HAP-1 (cell line): ENCODE results near the gene KRT16.
"Not testable (repeated sequence)": the region's sequence is repeated elsewhere in the genome, so short reads cannot be mapped to it uniquely, and the experiment has no call there.

Source experiments
- DNase-seq, 2 experiments: peaks; one replicate each; pipeline ENCODE4 v3.0.0-alpha.2; 2016 to 2020; ENCODE audit warnings: low spot score in 2 of 2
- H3K27me3 ChIP-seq: fragments of 250-450 bp; sonication (Bioruptor Pico); 2 replicates; pipeline ENCODE4 v1.5.1; 2020; ENCODE audit warnings: low read depth, mild to moderate bottlenecking, moderate library complexity
- H3K36me3 ChIP-seq: fragments of 250-450 bp; sonication (Bioruptor Pico); replicated peaks from 2 replicates; pipeline ENCODE4 v1.5.1; 2020; ENCODE audit warnings: mild to moderate bottlenecking
- H3K4me1 ChIP-seq: fragments of 250-450 bp; sonication (Bioruptor Pico); 2 replicates; pipeline ENCODE4 v1.5.1; 2020; ENCODE audit warnings: mild to moderate bottlenecking
- H3K4me3 ChIP-seq: fragments of 250-450 bp; sonication (Bioruptor Pico); 2 replicates; pipeline ENCODE4 v1.5.1; 2020; ENCODE audit warnings: mild to moderate bottlenecking, moderate library complexity
- H3K9me3 ChIP-seq: fragments of 250-450 bp; sonication (Bioruptor Pico); 2 replicates; pipeline ENCODE4 v1.5.1; 2020; ENCODE audit warnings: mild to moderate bottlenecking, moderate library complexity
- in situ Hi-C: fragments of 300-500 bp; cut with MboI; formaldehyde crosslinking; loops from 3 replicates; pipeline ENCODE4 v1.14.3; 2020; ENCODE audit warnings: low sequenced_read_pairs, inconsistent platforms, mixed read lengths

Gene KRT16

DNA sequence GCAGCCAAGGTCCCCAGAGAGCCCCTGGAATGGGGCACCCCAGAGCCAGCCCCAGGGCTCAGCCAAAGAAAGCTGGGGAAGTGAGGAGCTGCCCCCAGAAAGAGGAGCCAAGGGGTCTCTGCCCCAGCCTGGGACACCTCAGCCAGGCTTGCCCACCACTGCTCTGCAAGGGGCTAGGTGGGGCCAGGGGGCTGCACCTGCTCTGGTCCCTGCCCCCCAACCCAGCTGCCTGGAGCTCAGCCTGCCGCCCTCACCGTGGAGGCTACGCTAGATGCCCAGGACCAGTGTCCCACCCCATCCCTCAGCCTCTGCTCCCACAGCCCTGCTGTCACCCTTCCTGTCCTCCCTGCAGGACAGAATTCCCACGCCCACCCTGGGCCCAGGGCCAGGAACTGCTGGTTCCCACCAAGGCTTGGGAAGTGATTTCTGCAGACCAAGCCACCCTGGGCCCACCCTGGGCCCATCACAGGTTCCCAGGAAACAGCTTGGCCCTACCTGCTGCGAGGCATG, 39.9 kb upstream of the KRT16 start:
- H3K9me3 ChIP-seq = no peaks in the 10 kb centered on the region
- H3K4me3 ChIP-seq = no peak overlapping the region
- no peaks in the 10 kb centered on the region for H3K36me3 ChIP-seq
- no peak for DNase-seq
- in situ Hi-C loops = loop anchor here (25.0 kb wide), 3 partner anchors 315 to 1040 kb away; no protein-coding TSS in a partner anchor
- H3K27me3 ChIP-seq = no peaks in the 10 kb centered on the region
- peaks cover 11% of the 10 kb centered on the region for H3K4me1 ChIP-seq

DNA sequence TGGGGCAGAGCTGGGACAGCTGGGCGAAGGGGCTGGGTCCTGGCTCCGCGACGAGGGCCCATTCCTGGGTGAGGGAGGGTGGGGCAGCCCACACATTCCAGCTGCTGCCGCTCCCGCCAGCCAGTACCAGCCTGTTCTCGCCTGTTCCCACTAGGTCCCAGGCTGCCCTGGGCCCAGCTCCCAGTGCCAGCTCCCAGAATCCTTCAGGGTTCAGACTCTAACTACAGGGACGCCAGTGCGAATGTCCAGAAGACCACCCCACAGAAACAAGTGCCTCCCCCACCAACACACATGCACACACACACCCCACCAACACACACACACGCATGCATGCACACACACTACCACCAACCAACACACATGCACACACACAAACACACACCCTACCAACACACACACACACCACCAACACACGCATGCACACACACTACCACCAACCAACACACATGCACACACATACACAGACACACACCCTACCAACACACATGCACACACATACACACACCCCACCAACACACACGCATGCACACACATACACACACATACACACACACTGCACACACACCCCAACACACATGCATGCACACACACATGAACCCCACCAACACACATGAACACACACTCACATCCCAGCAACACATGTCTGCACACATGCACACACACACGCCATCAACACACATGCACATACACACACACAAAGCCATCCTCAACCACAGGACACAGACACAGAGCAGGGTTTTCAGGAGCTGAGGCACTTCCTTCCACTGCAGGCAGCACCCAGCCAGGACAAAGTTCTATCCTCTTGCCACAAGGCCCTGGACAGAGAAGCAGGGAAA, 39.3 kb upstream of the KRT16 start:
- no peak for DNase-seq
- in situ Hi-C loops = loop anchor here (25.0 kb wide), 3 partner anchors 315 to 1040 kb away; no protein-coding TSS in a partner anchor
- Histone ChIP-seq H3K4me3 (no peak overlapping the region), H3K36me3 (no peaks in the 10 kb centered on the region), H3K9me3 (no peaks in the 10 kb centered on the region), H3K27me3 (no peaks in the 10 kb centered on the region), H3K4me1 (peaks cover 11% of the 10 kb centered on the region)

- Histone ChIP-seq H3K27me3 (no peaks in the 10 kb centered on the region), H3K4me1 (peaks cover 11% of the 10 kb centered on the region), H3K9me3 (no peaks in the 10 kb centered on the region), H3K4me3 (no peak overlapping the region), H3K36me3 (no peaks in the 10 kb centered on the region)
- no peak for DNase-seq
- in situ Hi-C loops = loop anchor here (25.0 kb wide), 3 partner anchors 314 to 1039 kb away; no protein-coding TSS in a partner anchor
Observed at GRCh38 chr17:41650794-41651624, 38.4 kb upstream of the KRT16 start.

GRCh38 chr17:41649923-41650519, 37.5 kb upstream of the KRT16 start:
- Histone ChIP-seq H3K36me3 (no peaks in the 10 kb centered on the region), H3K4me1 (peaks cover 11% of the 10 kb centered on the region), H3K27me3 (no peaks in the 10 kb centered on the region), H3K9me3 (no peaks in the 10 kb centered on the region), H3K4me3 (no peak overlapping the region)
- no peak for DNase-seq
- in situ Hi-C loops = loop anchor here (25.0 kb wide), 3 partner anchors 313 to 1038 kb away; no protein-coding TSS in a partner anchor

DNA sequence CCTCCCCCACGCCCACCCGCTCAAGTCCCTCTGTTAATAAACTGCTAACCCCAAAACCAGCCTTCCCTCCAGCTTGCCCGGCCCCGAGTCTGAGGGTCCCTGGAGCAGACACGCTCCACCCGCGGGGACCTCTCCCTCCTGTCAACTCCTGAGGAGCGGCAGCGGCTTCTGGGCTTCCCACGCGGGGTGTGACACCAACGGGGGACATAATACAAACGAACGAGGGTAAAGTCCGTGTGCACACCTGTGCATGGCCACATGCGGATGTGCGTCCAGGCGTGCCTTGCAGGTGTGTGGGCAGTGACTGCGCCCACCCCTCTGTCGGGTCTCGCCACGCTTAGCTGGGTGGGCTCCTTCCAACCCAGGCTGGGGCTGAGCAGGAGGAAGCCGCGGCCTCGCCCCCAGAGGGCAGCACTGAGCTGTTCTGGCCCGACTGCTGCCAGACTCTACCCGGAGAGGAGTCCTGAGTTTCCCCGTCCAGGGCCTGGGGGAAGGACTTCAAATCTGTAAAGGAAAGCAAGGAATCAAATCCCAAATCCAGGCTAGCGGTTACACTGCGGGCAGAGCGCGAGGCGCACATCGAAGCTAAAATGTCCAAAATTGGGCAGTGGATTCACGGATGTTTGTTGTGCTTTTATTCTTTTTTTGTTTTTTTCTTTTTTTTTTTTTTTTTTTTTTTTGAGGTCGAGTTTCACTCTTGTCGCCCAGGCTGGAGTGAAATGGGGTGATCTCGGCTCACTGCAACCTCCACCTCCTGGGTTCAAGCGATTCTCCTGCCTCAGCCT, 36.0 kb upstream of the KRT16 start:
- DNase-seq = peak; percentile 64 to 95
- Histone ChIP-seq H3K4me1 (peaks cover 11% of the 10 kb centered on the region), H3K4me3 (peak overlapping the region; percentile 25), H3K27me3 (no peaks in the 10 kb centered on the region), H3K36me3 (no peaks in the 10 kb centered on the region), H3K9me3 (no peaks in the 10 kb centered on the region)
- in situ Hi-C loops = no loop called here

DNA sequence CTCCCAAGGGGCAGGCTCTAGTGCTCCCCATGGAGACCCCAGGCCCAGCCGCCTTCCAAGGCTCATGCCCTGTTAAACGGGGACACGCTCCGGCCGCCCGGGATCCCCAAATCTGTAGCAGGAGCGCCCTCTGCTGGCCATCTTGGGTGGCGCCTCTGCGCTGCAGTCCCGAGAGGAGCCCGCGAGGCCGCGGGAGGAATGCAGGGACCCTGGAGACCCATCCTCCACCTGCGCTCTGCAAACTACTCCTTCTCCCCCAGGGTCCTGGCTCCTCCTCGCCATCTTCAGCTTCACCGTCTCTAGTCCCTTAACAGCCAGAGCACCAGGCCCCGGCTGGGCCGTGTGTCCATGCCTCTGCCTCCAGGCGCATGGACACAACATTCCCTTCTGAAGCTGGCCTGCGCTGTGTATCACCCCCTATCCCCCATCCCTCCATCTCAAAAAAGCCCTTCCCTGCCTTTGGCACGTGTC, 35.4 kb upstream of the KRT16 start:
- H3K36me3 ChIP-seq = no peaks in the 10 kb centered on the region
- H3K9me3 ChIP-seq = no peaks in the 10 kb centered on the region
- peaks cover 11% of the 10 kb centered on the region for H3K4me1 ChIP-seq
- DNase-seq = peak; percentile 71 to 97
- peak overlapping the region; percentile 25 for H3K4me3 ChIP-seq
- in situ Hi-C loops = no loop called here
- H3K27me3 ChIP-seq = no peaks in the 10 kb centered on the region

- no peak for DNase-seq
- H3K36me3 ChIP-seq = no peaks in the 10 kb centered on the region
- H3K27me3 ChIP-seq = no peaks in the 10 kb centered on the region
- peaks cover 11% of the 10 kb centered on the region for H3K4me1 ChIP-seq
- H3K9me3 ChIP-seq = no peaks in the 10 kb centered on the region
- in situ Hi-C loops = no loop called here
- H3K4me3 ChIP-seq = no peak overlapping the region
Observed at GRCh38 chr17:41647038-41647813, 34.7 kb upstream of the KRT16 start.

DNA sequence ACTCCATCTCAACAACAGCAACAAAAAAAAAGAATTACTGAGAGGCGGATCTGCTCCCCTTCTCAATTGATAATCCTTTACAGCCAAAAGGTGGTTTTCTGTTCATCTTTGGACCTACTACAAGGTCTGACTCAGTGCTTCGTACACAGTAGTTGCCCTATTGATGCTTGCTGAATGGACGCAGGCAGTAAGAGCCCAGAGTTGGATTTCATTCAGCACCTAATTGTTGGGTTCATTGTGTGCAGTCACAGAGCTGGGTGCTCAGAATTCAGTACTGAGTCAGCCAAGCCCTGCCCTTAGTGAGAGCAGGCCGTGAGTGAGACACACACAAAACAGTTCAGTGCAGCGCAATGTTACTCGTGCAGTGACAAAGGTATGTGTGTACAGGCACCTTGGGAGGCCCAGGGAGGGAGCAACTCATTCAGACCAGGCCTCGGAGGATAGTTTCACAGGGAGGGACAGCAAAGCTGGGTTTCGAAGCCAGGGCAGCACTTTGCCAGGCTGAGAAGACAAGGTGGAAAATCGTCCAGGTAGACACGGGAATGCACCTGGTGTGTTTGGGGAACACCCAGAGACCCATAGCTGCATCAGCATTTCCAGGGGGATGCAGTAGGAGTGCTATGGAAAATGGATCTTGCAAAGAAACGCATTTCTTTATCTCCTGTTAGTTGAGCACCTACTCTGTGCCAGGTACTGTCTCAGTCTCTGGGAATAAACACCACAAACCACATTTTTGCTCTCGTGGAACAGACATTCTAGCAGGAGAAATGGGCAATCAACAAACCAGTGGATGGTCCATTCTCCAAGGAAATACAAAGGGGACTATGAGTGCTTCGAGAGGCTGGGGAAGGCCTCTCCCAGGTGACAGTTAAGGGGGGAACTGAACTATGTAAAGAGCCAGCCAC, 29.9 kb upstream of the KRT16 start:
- Histone ChIP-seq H3K4me1 (no peaks in the 10 kb centered on the region), H3K36me3 (no peaks in the 10 kb centered on the region), H3K9me3 (no peaks in the 10 kb centered on the region), H3K27me3 (no peaks in the 10 kb centered on the region), H3K4me3 (no peak overlapping the region)
- DNase-seq = no peak
- in situ Hi-C loops = no loop called here

- DNase-seq, H3K9me3 ChIP-seq, H3K4me1 ChIP-seq, H3K27me3 ChIP-seq, H3K4me3 ChIP-seq, H3K36me3 ChIP-seq, in situ Hi-C loops: not testable (repeated sequence)
Observed at GRCh38 chr17:41640596-41640995, 28.0 kb upstream of the KRT16 start.

GRCh38 chr17:41639492-41640473, 27.2 kb upstream of the KRT16 start:
- Histone ChIP-seq H3K9me3 (no peaks in the 10 kb centered on the region), H3K4me1 (no peaks in the 10 kb centered on the region), H3K36me3 (no peaks in the 10 kb centered on the region), H3K27me3 (no peaks in the 10 kb centered on the region), H3K4me3 (no peak overlapping the region)
- in situ Hi-C loops = no loop called here
- no peak for DNase-seq

DNA sequence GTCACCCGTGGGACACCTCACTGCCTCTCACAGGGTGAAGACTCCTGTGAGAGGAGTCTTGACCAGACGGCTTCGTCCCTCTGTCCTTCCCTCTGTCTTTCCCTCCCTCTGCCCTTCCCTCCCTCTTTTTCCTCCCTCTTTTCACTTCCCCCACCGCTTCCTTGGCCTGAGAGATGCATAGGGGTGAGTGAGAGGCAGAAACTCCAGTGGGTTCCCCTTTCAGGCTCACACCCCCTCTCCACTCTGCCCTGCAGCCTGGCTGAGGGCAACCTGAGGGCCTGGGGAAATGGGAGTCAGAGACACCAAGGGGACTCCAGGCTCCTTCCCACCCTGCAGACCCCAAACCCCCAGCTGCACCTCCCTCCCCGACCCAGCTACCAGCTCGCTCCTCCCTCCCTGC, 26.4 kb upstream of the KRT16 start:
- no peaks in the 10 kb centered on the region for H3K9me3 ChIP-seq
- DNase-seq = no peak
- no peak overlapping the region for H3K4me3 ChIP-seq
- no peaks in the 10 kb centered on the region for H3K36me3 ChIP-seq
- in situ Hi-C loops = no loop called here
- H3K27me3 ChIP-seq = no peaks in the 10 kb centered on the region
- H3K4me1 ChIP-seq = no peaks in the 10 kb centered on the region
